WI38 (cell line): ENCODE measurements around the gene KRTAP1-5.

Experiments used
- H3K4me3 ChIP-seq: 2 replicates; pipeline ENCODE4 v1.5.1; 2011; ENCODE audit warnings: low read depth, mild to moderate bottlenecking, control low read depth, low read length
- CTCF ChIP-seq: IDR thresholded peaks from 2 replicates; pipeline ENCODE4 v1.5.1; 2012; ENCODE audit warnings: low read depth, mild to moderate bottlenecking, control low read depth, low read length

Gene KRTAP1-5

GRCh38 chr17:40981115-40981514 is 45.9 kb downstream of the KRTAP1-5 start:
- no peak overlapping the region for H3K4me3 ChIP-seq
- no peak for TF ChIP-seq CTCF

DNA sequence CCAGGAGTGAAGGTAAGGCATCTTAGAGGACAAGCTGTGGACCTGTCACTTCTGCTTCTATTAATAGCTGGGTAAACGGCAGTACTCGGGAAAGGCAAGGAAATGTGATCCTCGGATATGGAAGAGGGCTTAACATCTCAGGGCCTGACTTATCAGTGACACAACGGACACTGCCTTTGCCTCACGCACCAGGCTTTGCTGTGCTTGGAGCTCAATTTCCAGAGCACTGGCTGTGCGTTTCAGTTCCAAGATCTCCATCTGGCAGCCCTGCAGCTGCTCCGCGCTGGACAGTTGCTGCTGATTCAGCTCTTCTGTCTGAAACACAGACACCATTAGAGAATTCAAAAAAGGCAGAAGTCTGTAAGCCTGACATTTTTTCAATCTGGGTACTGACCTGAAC is 46.4 kb downstream of the KRTAP1-5 start:
- no peak overlapping the region for H3K4me3 ChIP-seq
- TF ChIP-seq CTCF, result no peak

- no peak overlapping the region for H3K4me3 ChIP-seq
- no peak for TF ChIP-seq CTCF
Observed at GRCh38 chr17:40980117-40980516, 46.9 kb downstream of the KRTAP1-5 start.

- TF ChIP-seq CTCF, result no peak
- no peak overlapping the region for H3K4me3 ChIP-seq
Observed at GRCh38 chr17:40978575-40979151, 48.3 kb downstream of the KRTAP1-5 start.
